DND-41 (cell line): Measurements from ENCODE around the gene ARID5A.

Experiments used
- CTCF ChIP-seq: IDR thresholded peaks from 2 replicates; pipeline ENCODE4 v1.5.1; 2012; ENCODE audit warnings: borderline replicate concordance, low read length, moderate library complexity, mild to moderate bottlenecking; ENCODE audit not compliant: poor library complexity, severe bottlenecking; ENCODE audit errors: extremely low read depth
- EZH2 ChIP-seq: IDR thresholded peaks from 3 replicates; pipeline ENCODE4 v1.6.1; 2012; ENCODE audit warnings: borderline replicate concordance, low read depth, mild to moderate bottlenecking, moderate library complexity, low read length, inconsistent platforms; ENCODE audit not compliant: severe bottlenecking

GRCh38 chr2:96530474-96531357, 5.8 kb upstream of the ARID5A start:
- no peak for TF ChIP-seq CTCF
- no peak for TF ChIP-seq EZH2
